PC-9 (cell line): ENCODE measurements around the gene TRAF6. TPM values are rescaled to one million over a fixed set of nuclear protein-coding genes. Genes with fewer than 3 reads are reported as not detected.

Source experiments
- BruUV-seq: library from RNA; stranded (reverse); fragments of 400-500 nt; replicated peaks from 2 replicates; lab custom pipeline; 2021; lab: Mats Ljungman, UMichigan
- CTCF ChIA-PET: fragments of 300-600 bp; sonication (Branson Sonifier 250); formaldehyde crosslinking; loops from one replicate; lab custom pipeline; 2022; ENCODE audit warnings: antibody characterized with exemption; lab: Charles Lee
- POLR2A ChIA-PET: fragments of 300-600 bp; sonication (Branson Sonifier 250); formaldehyde crosslinking; loops from one replicate; lab custom pipeline; 2022; ENCODE audit warnings: antibody characterized with exemption; ENCODE audit not compliant: unreplicated experiment; lab: Charles Lee
- DNase-seq, 2 experiments: peaks; one replicate each; pipeline versions ENCODE4 v3.0.0 to v3.0.0-alpha.2; 2015 to 2022; ENCODE audit warnings: mixed read lengths in 1 of 2
- H2AFZ ChIP-seq: fragments of 200-600 bp; sonication (generic); 2 replicates; pipeline ENCODE4 v1.8.1; 2017; ENCODE audit warnings: antibody characterized with exemption
- H3F3A ChIP-seq: fragments of 200-600 bp; sonication (generic); 2 replicates; pipeline ENCODE4 v1.8.1; 2017; ENCODE audit warnings: antibody characterized with exemption, mild to moderate bottlenecking, low read depth; ENCODE audit not compliant: insufficient read depth
- H3K27ac ChIP-seq: fragments of 200-600 bp; sonication (generic); 2 replicates; pipeline ENCODE4 v1.6.1; 2016; ENCODE audit warnings: mixed run types
- H3K27me3 ChIP-seq: fragments of 200-600 bp; sonication (generic); 2 replicates; pipeline ENCODE4 v1.6.1; 2016; ENCODE audit warnings: low read depth, mixed run types; ENCODE audit not compliant: insufficient read depth
- H3K36me3 ChIP-seq: fragments of 200-600 bp; sonication (generic); 2 replicates; pipeline ENCODE4 v1.6.1; 2016; ENCODE audit warnings: low read depth, mixed run types
- H3K4me1 ChIP-seq: fragments of 200-600 bp; sonication (generic); replicated peaks from 2 replicates; pipeline ENCODE4 v1.6.1; 2016; ENCODE audit warnings: mixed run types; ENCODE audit not compliant: insufficient read depth
- H3K4me2 ChIP-seq: fragments of 200-600 bp; sonication (generic); 2 replicates; pipeline ENCODE4 v1.6.1; 2017; ENCODE audit warnings: mixed run types
- H3K4me3 ChIP-seq: fragments of 200-600 bp; sonication (generic); 2 replicates; pipeline ENCODE4 v1.6.1; 2016; ENCODE audit warnings: mixed run types
- H3K79me2 ChIP-seq: fragments of 200-600 bp; sonication (generic); 2 replicates; pipeline ENCODE4 v1.6.1; 2017; ENCODE audit warnings: low read depth, mixed run types
- H3K9me2 ChIP-seq: fragments of 200-600 bp; sonication (generic); 2 replicates; pipeline ENCODE4 v1.8.1; 2017; ENCODE audit warnings: mild to moderate bottlenecking; ENCODE audit not compliant: insufficient read depth
- H3K9me3 ChIP-seq: fragments of 200-600 bp; sonication (generic); 2 replicates; pipeline ENCODE4 v1.8.1; 2016; ENCODE audit warnings: low read depth; ENCODE audit not compliant: insufficient read depth
- H4K20me1 ChIP-seq: fragments of 200-600 bp; sonication (generic); 2 replicates; pipeline ENCODE4 v1.8.1; 2017; ENCODE audit not compliant: insufficient read depth
- EZH2 ChIP-seq: fragments of 200-600 bp; sonication (generic); IDR thresholded peaks from 2 replicates; pipeline ENCODE4 v1.8.0; 2017; ENCODE audit warnings: antibody characterized with exemption, low read depth
- intact Hi-C: fragments of 100-400 bp; cut with micrococcal nuclease; formaldehyde crosslinking; loops from one replicate; pipeline ENCODE4 v1.10.0; 2022; ENCODE audit not compliant: unreplicated experiment
- total RNA-seq: library from RNA; stranded (reverse); gene quantifications from 2 replicates; pipeline ENCODE4 v1.2.3, GENCODE V29; 2021
- TF ChIP-seq, protein P1 (sequence below): fragments of 200-600 bp; sonication (generic); conservative IDR thresholded peaks from 2 replicates; pipeline ENCODE4 v1.6.1; 2017; ENCODE audit warnings: mixed run types, antibody characterized with exemption, mild to moderate bottlenecking, moderate library complexity

TRAF6 gene
- total RNA-seq, 1 experiment from 2014 or later = 9.2 TPM

DNA sequence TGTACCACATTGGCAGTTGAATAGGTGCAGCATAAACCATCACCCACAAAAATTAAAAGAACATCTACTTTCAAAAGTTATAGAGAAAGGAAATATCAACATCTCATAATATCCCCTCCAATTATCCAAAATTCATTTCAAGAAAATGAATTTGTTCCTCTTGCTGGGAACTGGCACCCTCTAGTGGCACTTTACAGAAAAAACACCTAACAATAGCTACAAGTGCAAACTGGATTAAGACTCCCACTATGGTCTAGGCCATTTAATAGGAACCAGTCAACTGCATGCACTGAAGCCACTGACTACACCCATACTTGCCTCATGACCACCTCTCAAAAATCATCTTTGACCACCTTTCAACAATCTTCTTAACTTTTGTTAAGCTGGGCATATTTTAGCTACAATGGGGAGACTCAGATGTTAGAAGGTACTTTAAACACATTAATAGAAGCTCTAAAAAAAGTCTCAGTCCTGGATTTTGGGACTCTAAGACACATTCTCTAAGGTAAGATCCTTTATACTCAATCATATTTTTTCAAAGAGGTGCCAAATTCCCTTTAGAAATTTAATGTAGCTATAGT is 17.3 kb downstream of the TRAF6 start:
- intact Hi-C loops = loop anchor here (5.0 to 10.0 kb wide), 3 partner anchors 438 to 1568 kb away; partner anchors contain the start of gene FJX1
- DNase-seq = no peak
- POLR2A ChIA-PET = interaction anchor here (0.6 to 0.7 kb wide), 4 partner anchors 14 to 1203 kb away, joined by 5 to 22 read pairs (median 6); no protein-coding TSS in a partner anchor

DNA sequence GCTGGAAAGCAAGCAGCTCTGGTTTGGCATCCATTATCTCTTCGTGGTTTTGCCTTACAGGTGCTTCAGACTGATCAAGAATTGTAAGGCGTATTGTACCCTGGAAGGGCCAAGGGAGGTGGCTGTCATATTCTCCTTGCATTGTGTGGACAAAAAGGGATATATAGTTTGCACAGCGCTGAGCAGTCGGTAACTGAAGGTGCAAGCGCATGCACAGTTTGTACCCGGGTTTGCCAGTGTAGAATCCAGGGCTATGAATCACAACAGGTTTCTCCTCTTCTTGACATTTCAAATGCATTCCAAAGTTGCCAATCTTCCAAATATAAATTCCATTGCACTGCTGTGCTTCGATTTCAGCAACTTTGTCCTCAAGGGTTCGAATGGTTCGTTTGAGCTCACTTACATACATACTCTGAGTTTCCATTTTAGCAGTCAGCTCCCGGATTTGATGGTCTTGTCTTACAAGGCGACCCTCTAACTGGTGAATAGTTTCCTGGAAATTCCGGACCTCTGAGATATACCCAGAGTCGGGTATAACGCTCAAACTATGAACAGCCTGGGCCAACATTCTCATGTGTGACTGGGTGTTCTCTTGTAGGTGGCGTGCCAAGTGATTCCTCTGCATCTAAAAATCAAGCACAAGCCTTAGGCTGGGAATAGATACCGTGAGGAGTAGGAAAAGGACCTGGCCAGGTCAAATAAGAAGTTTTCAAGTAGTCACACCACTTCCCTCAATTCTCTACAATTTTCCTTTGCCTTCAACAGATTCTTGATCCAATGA is 19.9 kb downstream of the TRAF6 start:
- peaks cover 14% of the 10 kb centered on the region for H3F3A ChIP-seq
- H3K27me3 ChIP-seq = no peaks in the 10 kb centered on the region
- no peak overlapping the region for H3K4me3 ChIP-seq
- intact Hi-C loops = loop anchor here (5.0 to 10.0 kb wide), 3 partner anchors 435 to 1565 kb away; partner anchors contain the start of gene FJX1
- 0 out of 2 replicates have a peak, but pooled peaks cover 5% of the 10 kb centered on the region for H4K20me1 ChIP-seq
- POLR2A ChIA-PET = interaction anchor here (0.6 kb wide), 1 partner anchor 152 kb away, joined by 4 read pairs; no protein-coding TSS in a partner anchor
- BruUV-seq = no TSS peak
- no peaks in the 10 kb centered on the region for H3K9me2 ChIP-seq
- DNase-seq = no peak
- H3K9me3 ChIP-seq = no peaks in the 10 kb centered on the region
- no peak overlapping the region for H3K27ac ChIP-seq
- CTCF ChIA-PET = no interaction called here
- TF ChIP-seq, protein P1, sequence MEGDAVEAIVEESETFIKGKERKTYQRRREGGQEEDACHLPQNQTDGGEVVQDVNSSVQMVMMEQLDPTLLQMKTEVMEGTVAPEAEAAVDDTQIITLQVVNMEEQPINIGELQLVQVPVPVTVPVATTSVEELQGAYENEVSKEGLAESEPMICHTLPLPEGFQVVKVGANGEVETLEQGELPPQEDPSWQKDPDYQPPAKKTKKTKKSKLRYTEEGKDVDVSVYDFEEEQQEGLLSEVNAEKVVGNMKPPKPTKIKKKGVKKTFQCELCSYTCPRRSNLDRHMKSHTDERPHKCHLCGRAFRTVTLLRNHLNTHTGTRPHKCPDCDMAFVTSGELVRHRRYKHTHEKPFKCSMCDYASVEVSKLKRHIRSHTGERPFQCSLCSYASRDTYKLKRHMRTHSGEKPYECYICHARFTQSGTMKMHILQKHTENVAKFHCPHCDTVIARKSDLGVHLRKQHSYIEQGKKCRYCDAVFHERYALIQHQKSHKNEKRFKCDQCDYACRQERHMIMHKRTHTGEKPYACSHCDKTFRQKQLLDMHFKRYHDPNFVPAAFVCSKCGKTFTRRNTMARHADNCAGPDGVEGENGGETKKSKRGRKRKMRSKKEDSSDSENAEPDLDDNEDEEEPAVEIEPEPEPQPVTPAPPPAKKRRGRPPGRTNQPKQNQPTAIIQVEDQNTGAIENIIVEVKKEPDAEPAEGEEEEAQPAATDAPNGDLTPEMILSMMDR = no peak
- no peak for TF ChIP-seq EZH2
- no peaks in the 10 kb centered on the region for H3K4me1 ChIP-seq
- H3K4me2 ChIP-seq = no peak overlapping the region
- no peak overlapping the region for H2AFZ ChIP-seq
- peaks cover 19% of the 10 kb centered on the region for H3K36me3 ChIP-seq
- no peaks in the 10 kb centered on the region; the same call in 1 of the 2 replicates for H3K79me2 ChIP-seq

More for the DNA sequence above, 17.3 kb downstream of the TRAF6 start:
- Histone ChIP-seq H3K4me3 (no peak overlapping the region), H3F3A (peaks cover 14% of the 10 kb centered on the region), H3K36me3 (peaks cover 31% of the 10 kb centered on the region), H4K20me1 (no peaks in the 10 kb centered on the region), H3K9me2 (no peaks in the 10 kb centered on the region), H3K27ac (no peak overlapping the region), H3K9me3 (no peaks in the 10 kb centered on the region), H2AFZ (no peak overlapping the region), H3K4me1 (no peaks in the 10 kb centered on the region), H3K27me3 (no peaks in the 10 kb centered on the region), H3K4me2 (no peak overlapping the region), H3K79me2 (no peaks in the 10 kb centered on the region; the same call in 1 of the 2 replicates)
- CTCF ChIA-PET = interaction anchor here (0.5 to 1.9 kb wide), 8 partner anchors 14 to 671 kb away, joined by 3 to 25 read pairs (median 6); no protein-coding TSS in a partner anchor
- TF ChIP-seq, protein P1 = peak; percentile 95
- TF ChIP-seq EZH2 = no peak
- no TSS peak for BruUV-seq

DNA sequence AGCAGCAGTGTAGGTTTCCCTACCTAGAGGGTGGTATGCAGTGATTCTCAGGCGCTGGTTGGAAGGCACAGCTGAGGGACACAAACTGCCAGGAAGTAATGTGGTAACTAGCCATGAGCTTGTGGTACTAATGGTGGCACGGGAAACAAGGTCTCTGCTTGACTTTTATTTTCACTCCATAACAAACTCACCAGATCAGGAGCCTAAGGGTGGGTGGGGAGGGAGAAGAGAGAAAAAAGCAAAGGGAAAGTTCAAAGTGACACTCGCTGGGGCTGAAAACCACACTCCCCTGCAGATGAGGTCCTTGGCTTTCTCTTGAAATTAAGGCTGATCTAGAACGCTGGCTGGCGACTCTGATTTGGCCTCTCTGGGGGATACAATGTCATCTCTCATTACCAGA is 22.0 kb downstream of the TRAF6 start:
- H3K9me2 ChIP-seq = no peaks in the 10 kb centered on the region
- no peak for TF ChIP-seq EZH2
- TF ChIP-seq, protein P1 = no peak
- no peak overlapping the region for H3K4me3 ChIP-seq
- H3K79me2 ChIP-seq = no peaks in the 10 kb centered on the region; the same call in 1 of the 2 replicates
- no peak overlapping the region for H3K27ac ChIP-seq
- ChIA-PET CTCF (interaction anchor here (0.6 kb wide), 1 partner anchor 78 kb away, joined by 3 read pairs; no protein-coding TSS in a partner anchor), POLR2A (no interaction called here)
- H3K9me3 ChIP-seq = no peaks in the 10 kb centered on the region
- no peaks in the 10 kb centered on the region for H3K27me3 ChIP-seq
- no peak for DNase-seq
- peaks cover 14% of the 10 kb centered on the region for H3K36me3 ChIP-seq
- no peak overlapping the region for H2AFZ ChIP-seq
- intact Hi-C loops = no loop called here
- H3K4me2 ChIP-seq = no peak overlapping the region
- peaks cover 2% of the 10 kb centered on the region; the same call in 1 of the 2 replicates for H3F3A ChIP-seq
- 0 out of 2 replicates have a peak, but pooled peaks cover 5% of the 10 kb centered on the region for H4K20me1 ChIP-seq
- no peaks in the 10 kb centered on the region for H3K4me1 ChIP-seq
- no TSS peak for BruUV-seq
